Subcutaneous abdominal adipose tissue (tissue), 5 donors: ENCODE results near the gene CIROP.

Source experiments
- H3K27ac ChIP-seq: one replicate; pipeline ENCODE4 v1.7.0; 2013; ENCODE audit warnings: low read depth, mild to moderate bottlenecking, inconsistent platforms, low read length, moderate library complexity
- H3K27me3 ChIP-seq, 5 donors: one replicate each; pipeline ENCODE4 v1.7.0; 2013; ENCODE audit warnings: low read length in 5 of 5, inconsistent platforms in 1 of 5; ENCODE audit not compliant: control insufficient read depth in 5 of 5, insufficient read depth in 4 of 5
- H3K36me3 ChIP-seq, 5 donors: one replicate each; pipeline ENCODE4 v1.7.0; 2013; ENCODE audit warnings: low read length in 5 of 5; ENCODE audit not compliant: control insufficient read depth in 5 of 5, insufficient read depth in 5 of 5
- H3K4me1 ChIP-seq, 5 donors: one replicate each; pipeline ENCODE4 v1.7.0; 2013; ENCODE audit warnings: low read length in 5 of 5, mild to moderate bottlenecking in 3 of 5, moderate library complexity in 1 of 5; ENCODE audit not compliant: control insufficient read depth in 5 of 5, insufficient read depth in 5 of 5
- H3K4me3 ChIP-seq, 5 donors: one replicate each; pipeline ENCODE4 v1.7.0; 2013; ENCODE audit warnings: low read length in 5 of 5, low read depth in 1 of 5
- H3K9ac ChIP-seq, 5 donors: one replicate each; pipeline ENCODE4 v1.7.0; 2013; ENCODE audit warnings: low read length in 5 of 5, mild to moderate bottlenecking in 4 of 5, moderate library complexity in 3 of 5
- H3K9me3 ChIP-seq, 5 donors: one replicate each; pipeline ENCODE4 v1.7.0; 2013; ENCODE audit warnings: low read length in 5 of 5; ENCODE audit not compliant: control insufficient read depth in 5 of 5
- donor health status: healthy.
- donor health status: healthy.
- donor health status: healthy.
- donor health status: healthy.
- donor health status: healthy.

CIROP gene

DNA sequence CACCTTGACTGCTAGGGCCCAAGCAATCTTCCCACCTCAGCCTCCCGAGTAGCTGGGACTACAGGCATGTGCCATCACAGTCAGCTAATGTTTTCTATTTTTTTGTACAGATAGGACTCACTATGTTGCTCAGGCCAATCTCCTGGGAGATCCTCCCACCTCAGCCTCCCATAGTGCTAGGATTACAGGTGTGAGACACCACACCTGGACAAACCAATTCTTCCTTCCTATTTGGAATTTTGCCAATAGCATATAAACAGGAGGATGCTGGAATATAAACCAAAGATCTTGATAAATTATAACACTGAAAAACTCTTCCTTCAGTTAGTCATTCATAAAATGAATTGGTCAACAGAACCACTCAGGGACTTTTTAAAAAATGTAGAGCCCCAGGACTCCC, 18.2 kb downstream of the CIROP start:
- Histone ChIP-seq H3K9me3 (no peaks in the 10 kb centered on the region), H3K4me3 (no peak overlapping the region), H3K36me3 (peaks cover 46 to 89% (median 56%) of the 10 kb centered on the region in 5 donors), H3K27me3 (no peaks in the 10 kb centered on the region), H3K9ac (no peak overlapping the region), H3K27ac (no peak overlapping the region), H3K4me1 (peaks cover 0 to 6% (median 0%) of the 10 kb centered on the region in 5 donors)

DNA sequence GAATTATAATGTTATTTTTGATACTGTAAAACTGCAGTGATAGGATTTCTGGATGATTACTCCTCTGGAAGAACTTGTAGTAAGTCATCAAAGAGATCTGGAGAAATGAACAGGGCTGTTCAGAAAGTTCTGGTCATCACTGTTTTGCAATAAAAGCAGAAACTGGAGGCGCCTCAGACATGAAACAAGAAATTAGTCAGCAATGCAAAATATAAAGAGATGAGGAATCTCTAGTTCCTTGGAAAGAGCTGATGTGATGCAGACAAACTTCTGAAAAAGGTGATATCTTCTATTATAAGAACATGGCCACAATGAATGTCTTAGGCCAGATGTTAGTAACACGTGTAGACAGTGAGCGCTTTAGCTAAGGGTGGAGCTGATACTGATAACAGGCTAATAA, 19.3 kb downstream of the CIROP start:
- no peak overlapping the region for H3K9ac ChIP-seq
- H3K27me3 ChIP-seq, result no peaks in the 10 kb centered on the region
- H3K4me3 ChIP-seq, result no peak overlapping the region
- H3K4me1 ChIP-seq, result peaks cover 0 to 6% (median 0%) of the 10 kb centered on the region in 5 donors
- H3K36me3 ChIP-seq, result peaks cover 52 to 91% (median 65%) of the 10 kb centered on the region in 5 donors
- H3K27ac ChIP-seq, result no peak overlapping the region
- no peaks in the 10 kb centered on the region for H3K9me3 ChIP-seq

DNA sequence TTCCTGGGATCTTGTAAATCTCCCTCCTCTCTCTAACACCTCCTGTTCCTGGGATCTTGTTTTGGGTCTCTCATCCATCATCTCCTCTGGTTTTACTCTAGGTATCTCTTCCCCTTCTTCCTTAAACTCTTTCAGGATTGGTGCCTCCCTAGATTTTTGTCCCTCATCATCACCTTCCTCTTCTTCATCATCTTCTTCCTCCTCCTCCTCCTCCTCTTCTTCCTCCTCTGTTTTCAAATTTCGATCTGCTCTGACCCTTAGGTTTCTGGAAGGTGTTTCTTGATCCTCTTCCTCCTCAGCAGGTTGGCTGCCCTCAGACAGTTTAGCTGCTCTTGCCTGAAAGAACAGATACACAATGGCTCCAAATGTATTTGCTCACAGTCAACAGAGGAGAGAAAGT, 24.3 kb downstream of the CIROP start:
- H3K4me1 ChIP-seq, result peaks cover 8 to 36% (median 30%) of the 10 kb centered on the region in 5 donors
- H3K9me3 ChIP-seq, result no peaks in the 10 kb centered on the region
- peak overlapping the region; percentile 99 for H3K27ac ChIP-seq
- H3K36me3 ChIP-seq, result peaks cover 25 to 93% (median 65%) of the 10 kb centered on the region in 5 donors
- H3K4me3 ChIP-seq, result no peak overlapping the region
- H3K27me3 ChIP-seq, result no peaks in the 10 kb centered on the region
- peak overlapping the region in 1 of 5 donors; percentile 2 for H3K9ac ChIP-seq

DNA sequence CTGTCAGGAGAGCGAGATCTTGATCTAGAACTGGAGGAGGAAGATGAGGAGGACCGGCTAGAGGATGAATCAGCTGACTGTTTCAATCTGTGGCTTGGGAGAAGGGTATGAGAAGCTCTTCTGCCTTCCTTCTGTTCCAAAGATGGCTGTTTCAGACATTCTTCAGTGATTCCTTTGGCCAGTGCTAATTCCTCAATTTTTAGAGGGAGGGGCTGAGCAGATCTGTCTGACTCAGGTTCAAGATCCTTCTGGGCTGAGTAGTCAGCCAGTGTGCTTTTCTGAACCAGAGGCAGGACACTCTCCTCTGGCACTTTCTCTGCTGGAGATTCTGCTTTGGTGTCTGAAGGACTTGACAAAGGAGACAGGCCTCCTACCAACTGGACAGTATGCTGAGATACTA, 25.1 kb downstream of the CIROP start:
- Histone ChIP-seq H3K4me1 (peaks cover 8 to 36% (median 30%) of the 10 kb centered on the region in 5 donors), H3K27me3 (no peaks in the 10 kb centered on the region), H3K9ac (peak overlapping the region in 3 of 5 donors; percentile 2 to 49 (median 29)), H3K4me3 (no peak overlapping the region), H3K36me3 (peaks cover 28 to 93% (median 64%) of the 10 kb centered on the region in 5 donors), H3K9me3 (no peaks in the 10 kb centered on the region), H3K27ac (peak overlapping the region; percentile 99)

DNA sequence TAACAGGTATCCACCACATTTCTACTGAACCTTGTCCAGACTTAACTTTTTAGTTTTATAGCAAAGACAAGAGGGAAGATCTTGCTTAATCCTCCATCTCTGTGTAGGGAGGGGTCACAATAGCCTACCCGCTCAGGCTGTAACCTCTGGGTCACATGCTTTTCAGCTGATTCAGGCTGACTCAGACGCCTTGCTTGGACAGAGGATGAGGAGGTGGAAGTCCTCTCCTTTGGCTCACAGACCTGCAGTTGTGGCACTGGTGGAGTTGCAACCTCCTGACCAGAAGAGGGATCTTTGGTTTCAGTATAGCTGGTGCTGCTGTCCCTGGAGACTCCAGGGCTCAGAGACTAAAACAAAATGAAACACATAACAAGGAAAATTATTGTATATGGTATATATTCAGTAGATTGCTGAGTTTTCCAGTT, 26.1 kb downstream of the CIROP start:
- H3K9ac ChIP-seq, result peak overlapping the region in 3 of 5 donors; percentile 71 to 82 (median 75)
- H3K27me3 ChIP-seq, result no peaks in the 10 kb centered on the region

DNA sequence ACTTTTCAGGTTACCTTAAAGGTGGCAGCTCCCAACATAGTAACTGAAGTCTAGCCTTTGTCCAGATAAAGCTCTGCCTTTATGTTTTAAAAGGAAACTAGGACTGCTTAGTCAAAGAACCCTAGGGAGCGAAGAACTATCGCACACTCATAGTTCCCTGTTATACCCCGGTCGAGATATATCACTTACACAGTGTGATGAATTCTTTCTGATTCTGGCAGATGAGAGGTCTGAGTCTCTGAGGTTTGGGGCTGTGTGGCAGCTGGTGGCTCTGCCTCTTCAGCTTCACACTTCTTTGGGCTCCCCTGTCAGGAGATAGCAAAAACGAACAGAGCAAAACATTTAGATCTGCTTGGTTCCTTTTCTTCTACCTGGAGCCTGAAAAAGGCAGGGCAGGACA, 26.8 kb downstream of the CIROP start:
- H3K4me1 ChIP-seq, result peaks cover 8 to 36% (median 30%) of the 10 kb centered on the region in 5 donors
- H3K4me3 ChIP-seq, result no peak overlapping the region
- no peaks in the 10 kb centered on the region for H3K9me3 ChIP-seq
- peaks cover 30 to 87% (median 68%) of the 10 kb centered on the region in 5 donors for H3K36me3 ChIP-seq
- H3K27ac ChIP-seq, result peak overlapping the region; percentile 99
- peak overlapping the region; percentile 23 to 82 (median 63) for H3K9ac ChIP-seq
- no peaks in the 10 kb centered on the region for H3K27me3 ChIP-seq

More for the DNA sequence above, 26.1 kb downstream of the CIROP start:
- H3K4me3 ChIP-seq, result no peak overlapping the region
- H3K36me3 ChIP-seq, result peaks cover 29 to 89% (median 65%) of the 10 kb centered on the region in 5 donors
- H3K27ac ChIP-seq, result peak overlapping the region; percentile 99
- no peaks in the 10 kb centered on the region for H3K9me3 ChIP-seq
- H3K4me1 ChIP-seq, result peaks cover 8 to 36% (median 30%) of the 10 kb centered on the region in 5 donors

DNA sequence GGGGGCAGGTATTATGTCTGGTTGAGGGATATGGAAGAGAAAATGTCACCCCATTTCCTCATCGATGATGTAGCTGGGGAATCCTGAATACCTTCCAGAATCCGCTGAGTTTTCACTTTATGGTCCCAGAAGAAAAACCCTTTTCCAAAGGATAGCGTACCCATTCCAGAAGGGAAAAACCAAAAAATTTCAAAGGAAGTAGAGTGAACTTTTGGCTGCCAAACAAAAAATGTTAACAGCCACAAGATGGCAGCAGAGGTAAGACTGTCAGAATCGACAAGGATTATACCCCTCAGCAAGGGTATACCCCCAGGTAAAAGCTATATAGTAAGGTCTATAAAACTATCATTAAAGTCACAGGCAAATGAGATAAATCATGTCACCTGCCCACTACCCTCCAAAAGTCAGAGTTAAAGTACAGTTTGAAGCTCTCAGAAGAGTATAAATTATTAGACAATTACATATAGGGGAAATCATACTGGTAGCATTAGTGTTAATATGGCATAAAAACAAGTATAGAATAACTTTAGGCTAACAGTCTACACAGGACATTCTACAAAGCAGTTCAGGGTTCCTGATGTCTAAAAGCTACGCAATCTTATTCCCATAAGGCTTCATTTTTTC, 27.9 kb downstream of the CIROP start:
- Histone ChIP-seq H3K36me3 (peaks cover 36 to 86% (median 71%) of the 10 kb centered on the region in 5 donors), H3K9ac (peak overlapping the region in 3 of 5 donors; percentile 35 to 82 (median 71)), H3K27me3 (no peaks in the 10 kb centered on the region), H3K9me3 (no peaks in the 10 kb centered on the region), H3K4me1 (peaks cover 8 to 35% (median 34%) of the 10 kb centered on the region in 5 donors), H3K4me3 (no peak overlapping the region), H3K27ac (peak overlapping the region; percentile 99)

DNA sequence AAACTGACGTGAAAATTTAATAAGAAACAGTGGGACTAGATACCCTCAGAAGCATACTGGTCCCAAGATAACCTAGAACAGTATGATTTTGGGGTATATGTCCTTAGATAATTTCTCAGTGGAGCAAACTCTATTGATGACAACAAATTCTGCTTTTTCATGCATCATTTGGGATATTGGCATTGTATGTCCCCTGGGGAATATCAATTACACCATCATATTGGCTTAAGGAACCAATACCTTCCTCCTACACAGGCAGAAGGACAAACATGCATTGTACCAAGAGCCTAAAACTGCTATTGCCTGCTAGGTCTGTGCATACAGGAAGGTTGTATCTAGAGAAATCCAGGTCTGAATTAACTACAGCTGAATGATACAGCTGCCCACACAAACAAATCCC, 29.9 kb downstream of the CIROP start:
- no peaks in the 10 kb centered on the region for H3K9me3 ChIP-seq
- no peak overlapping the region for H3K27ac ChIP-seq
- no peak overlapping the region for H3K9ac ChIP-seq
- H3K4me3 ChIP-seq, result no peak overlapping the region
- H3K27me3 ChIP-seq, result no peaks in the 10 kb centered on the region
- peaks cover 25 to 66% (median 53%) of the 10 kb centered on the region in 5 donors for H3K36me3 ChIP-seq
- peaks cover 10 to 53% (median 51%) of the 10 kb centered on the region in 5 donors for H3K4me1 ChIP-seq

DNA sequence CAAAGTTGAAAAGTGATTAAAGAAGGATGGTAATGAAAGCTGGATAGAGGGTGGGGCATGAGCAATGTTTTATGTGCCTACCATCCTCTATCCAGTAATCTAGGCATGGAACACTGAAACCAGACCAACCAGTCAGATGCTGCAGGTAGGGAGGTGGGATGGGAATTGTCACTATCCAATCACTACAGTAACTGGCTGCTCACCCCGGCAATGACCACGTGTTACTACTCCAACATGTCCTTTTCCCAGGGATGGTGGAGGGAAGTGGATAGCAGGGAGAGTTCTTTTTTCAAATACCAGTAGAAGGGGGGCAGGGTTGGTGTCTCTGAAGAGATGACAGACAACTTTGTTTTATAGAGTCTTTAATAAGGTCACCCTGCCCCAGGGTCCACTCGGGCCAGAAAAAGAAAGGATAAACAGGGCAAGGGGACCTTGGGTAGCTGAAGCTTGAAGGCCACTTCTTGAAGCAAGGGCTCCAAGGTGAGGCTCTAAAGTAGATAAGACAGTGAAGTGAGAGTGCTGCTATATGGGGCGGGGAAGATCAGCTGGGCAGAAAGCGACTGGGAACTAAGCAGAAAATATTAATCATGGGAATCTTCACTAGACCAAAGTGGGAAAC, 32.8 kb downstream of the CIROP start:
- no peaks in the 10 kb centered on the region for H3K27me3 ChIP-seq

More for the DNA sequence above, 32.8 kb downstream of the CIROP start:
- Histone ChIP-seq H3K27ac (peak overlapping the region; percentile 90), H3K4me3 (peak overlapping the region in 4 of 5 donors; percentile 78 to 91 (median 80)), H3K4me1 (peaks cover 3 to 39% (median 34%) of the 10 kb centered on the region in 5 donors), H3K9me3 (no peaks in the 10 kb centered on the region), H3K9ac (peak overlapping the region; percentile 79 to 92 (median 90)), H3K36me3 (peaks cover 25 to 60% (median 50%) of the 10 kb centered on the region in 5 donors)
